HG03064 (cell line): Measurements from ENCODE around the gene SFT2D2.
"Not testable (repeated sequence)": the region's sequence is repeated elsewhere in the genome, so short reads cannot be mapped to it uniquely, and the experiment has no call there.

Source experiments
- ATAC-seq: cut with Tn5 transposase; IDR thresholded peaks from one replicate; pipeline ENCODE4 v1.9.1; 2021; ENCODE audit warnings: low read depth; ENCODE audit not compliant: unreplicated experiment

SFT2D2 gene

DNA sequence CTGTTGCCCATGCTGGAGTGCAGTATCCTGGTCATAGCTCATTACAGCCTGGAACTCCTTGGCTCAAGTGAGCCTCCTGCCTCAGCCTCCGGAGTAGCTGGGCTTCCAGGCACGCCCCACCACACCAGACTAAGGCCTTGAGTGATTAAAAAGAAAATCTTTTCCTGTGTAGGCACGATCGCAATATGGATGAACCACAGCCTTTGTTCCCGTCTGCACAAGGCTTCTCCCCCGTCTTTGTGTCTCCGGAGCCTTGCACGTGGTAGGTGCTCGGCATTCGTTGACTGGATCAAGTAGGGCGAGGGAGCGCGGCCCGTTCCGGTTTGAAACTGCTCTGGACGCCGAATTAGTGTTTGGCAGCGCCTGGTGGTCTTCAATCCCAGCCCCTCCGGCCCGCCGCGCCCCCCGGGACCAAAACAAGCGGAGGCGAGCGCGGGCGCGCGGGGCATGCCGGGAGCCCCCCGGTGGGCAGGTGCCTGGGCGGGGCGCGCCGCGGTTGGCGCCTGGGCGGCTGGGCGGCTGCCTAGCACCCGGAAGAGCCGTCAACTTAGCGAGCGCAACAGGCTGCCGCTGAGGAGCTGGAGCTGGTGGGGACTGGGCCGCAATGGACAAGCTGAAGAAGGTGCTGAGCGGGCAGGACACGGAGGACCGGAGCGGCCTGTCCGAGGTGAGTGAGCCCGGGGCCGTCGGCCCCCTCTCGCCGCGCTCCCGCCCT is at the start of gene SFT2D2:
Gene SFT2D2 (plus strand): TSS at position 529 of the 715 bp plus-strand sequence. CDS start 76 bp downstream, at position 605.
- peak; percentile 79 for ATAC-seq

DNA sequence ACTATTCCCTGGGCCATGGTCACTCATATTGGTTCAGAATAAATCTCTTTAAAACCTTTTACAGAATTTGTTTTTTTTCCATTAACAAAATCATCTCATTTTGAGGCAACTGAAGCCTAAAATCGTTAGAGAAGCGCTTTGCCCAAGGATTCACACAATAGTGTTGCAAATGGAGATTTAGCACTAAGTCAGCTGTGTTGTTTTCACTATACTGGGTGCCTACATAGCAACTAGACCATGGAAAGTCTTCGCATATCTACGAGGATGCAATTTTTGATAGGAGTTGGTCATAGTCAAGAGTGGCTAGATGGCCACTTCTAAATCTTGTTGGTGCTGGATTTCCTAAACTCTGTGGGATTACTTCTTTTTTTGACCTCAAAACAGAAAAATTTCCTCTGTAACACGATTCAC is 47.6 kb upstream of the SFT2D2 start:
- ATAC-seq, result no peak

DNA sequence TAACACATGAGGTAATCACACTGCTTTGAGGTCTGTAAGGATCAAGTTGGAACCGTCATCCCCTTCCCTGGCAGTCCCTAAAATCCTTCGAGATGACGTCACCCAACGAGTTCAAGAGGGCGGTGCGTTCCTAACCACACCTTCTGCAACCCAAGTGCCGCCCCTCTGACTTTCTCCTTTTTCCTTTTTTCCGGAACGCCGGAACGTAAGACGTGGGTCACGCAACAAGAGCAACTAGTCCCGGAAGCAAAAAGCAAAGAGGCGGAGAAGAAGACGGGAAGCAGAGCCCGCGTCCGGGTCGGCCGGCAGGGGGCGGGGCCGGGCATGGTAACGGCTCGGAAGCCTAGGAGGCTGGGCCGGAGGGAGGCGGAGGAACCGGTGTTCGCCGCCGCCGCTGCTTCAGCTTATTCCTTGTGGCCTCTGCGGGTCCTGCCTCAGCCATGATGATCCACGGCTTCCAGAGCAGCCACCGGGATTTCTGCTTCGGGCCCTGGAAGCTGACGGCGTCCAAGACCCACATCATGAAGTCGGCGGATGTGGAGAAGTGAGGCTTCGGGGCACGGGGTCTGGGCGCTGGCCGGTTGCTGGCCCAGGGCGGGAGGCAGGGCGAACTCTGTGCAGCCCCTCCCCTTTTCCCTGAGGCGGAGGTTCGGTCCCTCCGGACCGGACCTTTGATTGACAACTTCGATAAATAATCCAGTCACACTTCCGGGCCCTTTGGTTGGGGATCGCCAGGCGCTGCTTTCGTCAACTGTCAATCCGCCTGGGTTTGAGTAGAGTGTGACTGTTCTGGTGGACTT is 47.0 kb upstream of the SFT2D2 start, which contains the start of gene TIPRL:
Gene TIPRL (plus strand): TSS at position 325 of the 800 bp plus-strand sequence. CDS start 116 bp downstream, at position 441.
- peak; percentile 87 for ATAC-seq

DNA sequence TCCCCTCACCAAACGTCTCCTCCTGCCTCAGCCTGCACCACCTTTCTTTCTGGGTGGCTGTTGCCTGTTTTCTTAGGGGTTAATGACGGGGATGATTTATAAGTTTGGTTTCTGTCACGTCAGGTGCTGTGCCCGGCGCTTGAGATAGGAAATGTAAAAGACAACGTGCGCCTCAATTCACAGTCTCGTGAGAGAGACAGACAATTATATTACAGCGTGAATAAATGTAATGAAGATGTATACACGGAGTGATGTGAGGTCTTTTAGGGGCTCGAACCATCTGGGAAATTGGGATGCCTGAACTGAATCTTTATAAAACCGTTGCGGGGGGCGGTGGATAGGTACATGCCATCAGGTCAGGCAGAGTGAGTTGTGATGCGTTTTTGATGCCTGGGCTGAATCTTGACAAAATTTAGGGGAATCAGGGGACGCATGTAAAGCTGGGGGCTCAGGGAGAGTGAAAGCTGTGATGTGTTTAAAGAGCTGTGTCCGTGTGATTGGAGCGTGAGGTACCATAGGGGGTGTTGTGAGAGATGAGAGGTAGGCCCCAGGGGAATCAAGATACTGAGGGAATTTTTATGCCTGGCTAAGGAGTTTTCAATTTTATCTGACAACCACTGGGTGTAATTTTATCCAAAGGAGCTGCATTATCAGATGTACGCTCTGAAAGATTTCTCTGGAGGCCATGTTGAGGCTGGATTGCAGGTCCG is 46.2 kb upstream of the SFT2D2 start:
- ATAC-seq, result no peak

DNA sequence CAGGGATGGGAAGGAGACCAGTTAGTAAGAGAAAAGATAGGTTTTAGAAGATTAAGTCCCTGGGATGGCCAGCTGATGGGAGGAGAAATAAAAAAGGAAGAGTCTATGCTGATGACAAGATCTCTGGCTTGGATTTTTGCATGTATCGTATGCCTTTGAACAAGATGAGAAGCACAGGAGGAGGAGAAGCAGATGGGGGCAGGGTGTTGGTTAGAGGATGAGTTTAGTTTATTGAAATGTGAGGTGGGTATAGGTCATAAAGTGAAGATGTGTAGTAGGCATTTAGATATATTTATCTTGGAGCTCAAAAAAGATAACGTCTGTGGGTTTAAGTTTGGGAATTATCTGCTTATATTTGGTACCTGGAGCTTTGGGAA is 45.7 kb upstream of the SFT2D2 start:
- no peak for ATAC-seq

DNA sequence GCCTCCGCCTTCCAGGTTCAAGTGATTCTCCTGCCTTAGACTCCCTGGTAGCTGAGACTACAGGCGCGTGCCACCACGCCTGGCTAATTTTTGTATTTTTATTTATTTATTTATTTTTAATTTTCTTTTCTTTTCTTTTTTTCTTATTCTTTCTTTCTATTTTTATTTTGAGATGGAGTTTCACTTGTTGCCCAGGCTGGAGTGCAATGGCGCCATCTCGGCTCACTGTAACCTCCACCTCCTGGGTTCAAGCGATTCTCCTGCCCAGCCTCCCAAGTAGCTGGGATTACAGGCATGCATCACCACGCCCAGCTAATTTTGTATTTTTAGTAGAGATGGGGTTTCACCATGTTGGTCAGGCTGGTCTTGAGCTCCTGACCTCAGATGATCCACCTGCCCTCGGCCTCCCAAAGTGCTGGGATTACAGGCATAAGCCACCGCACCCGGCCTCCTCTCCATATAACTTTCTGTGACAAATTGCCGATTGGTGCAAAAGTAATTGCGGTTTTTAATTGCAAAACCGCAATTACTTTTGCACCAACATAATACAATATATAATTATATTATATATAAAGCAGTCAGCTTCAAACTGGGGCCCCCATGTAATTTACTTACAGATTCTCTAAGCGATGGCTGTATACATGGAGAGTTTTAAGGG is 44.6 kb upstream of the SFT2D2 start:
- ATAC-seq, result not testable (repeated sequence)

DNA sequence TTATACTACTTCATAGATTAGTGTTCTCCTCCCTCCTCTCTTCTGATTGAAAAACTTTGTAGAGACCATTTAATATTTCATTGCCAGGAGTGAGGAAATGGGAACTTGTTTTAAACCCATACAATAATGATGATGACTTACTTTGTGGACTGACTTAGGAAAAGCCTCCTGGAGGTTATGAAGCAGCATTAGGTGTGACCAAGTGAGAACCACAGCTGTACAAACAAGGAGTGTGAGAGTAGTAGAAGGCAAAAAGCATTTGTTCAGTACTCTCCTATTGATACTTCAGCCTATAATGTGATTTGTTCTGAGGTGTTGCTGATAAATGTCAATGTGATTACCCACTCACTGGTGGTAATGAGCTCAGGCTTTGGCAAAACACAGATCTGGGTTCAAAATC is 38.6 kb upstream of the SFT2D2 start:
- ATAC-seq, result no peak

DNA sequence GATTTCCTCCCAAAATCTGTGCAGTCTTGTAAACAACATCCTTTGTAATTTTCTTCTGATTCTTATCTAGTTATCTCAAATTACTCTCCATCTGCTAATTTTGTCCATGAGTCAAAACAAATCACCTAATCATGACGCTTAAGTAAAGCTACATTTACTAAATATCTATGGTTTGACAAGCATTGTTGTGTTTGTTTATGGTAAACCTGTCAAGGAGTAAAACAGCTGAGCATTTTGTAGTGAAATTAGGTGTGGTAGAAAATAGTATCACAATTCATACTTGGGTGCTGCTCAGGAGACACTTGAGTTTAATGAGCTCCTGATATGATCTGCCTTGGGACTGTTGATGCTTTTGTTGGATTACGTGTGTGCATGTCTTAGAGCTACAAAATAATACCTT is 35.4 kb upstream of the SFT2D2 start:
- no peak for ATAC-seq

DNA sequence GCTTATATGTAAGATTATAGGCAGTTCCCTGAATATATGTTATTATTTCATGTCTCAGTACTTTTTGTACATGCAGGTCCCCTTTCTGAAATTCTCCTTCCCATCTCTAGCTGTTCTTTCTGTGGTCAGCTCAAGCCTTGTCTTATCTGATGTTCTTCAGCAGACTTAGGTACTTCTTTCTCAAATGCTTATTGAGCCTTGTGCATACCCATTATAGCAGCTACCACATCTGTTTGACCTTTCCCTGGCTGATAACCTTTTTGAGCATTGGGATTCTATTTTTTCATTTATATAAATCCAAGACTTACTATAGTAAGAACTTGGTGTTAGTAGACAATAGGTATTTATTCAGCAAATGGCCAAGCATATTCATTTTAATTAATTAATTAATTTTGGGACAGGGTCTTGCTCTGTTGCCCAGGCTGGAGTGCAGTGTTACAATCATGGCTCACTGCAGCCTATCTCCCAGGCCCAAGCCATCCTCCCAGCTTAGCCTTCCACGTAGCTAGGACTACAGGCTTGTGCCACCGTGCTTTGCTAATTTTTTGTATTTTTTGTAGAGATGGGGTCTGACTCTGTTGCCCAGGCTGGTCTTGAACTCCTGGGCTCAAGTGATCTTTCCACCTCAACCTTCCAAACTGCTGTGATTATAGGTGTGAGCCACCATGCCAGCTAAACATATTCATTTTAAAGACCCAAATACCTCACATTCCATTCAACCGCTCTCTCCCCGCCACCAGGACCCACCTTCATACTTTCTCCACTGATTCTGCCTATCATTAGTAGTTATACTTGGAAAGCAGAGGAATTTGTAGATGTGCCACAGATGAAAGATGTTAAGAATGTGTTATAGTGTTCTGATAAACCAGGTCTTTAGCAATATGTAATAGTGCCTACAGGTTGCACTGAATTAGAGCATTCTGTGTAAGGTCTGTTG is 30.3 kb upstream of the SFT2D2 start:
- ATAC-seq, result no peak

DNA sequence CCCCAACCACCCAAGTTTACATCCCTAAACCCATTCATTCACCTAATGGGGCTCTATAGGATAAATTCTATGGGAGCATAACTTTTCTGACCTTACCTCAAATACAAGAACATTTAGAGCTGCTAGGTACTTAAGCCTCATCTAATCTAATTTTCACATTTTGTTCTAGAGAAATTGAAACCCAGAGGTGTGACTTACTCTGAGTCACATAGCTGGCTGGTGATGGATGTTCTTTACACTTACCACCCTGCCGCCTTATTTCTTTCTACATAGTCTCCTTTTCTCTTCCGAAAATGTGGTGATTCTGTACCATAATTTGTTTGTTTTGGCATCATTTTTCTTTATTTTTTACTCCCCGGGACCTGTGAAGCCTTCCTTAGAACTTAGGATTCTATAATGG is 26.7 kb upstream of the SFT2D2 start:
- ATAC-seq, result no peak

DNA sequence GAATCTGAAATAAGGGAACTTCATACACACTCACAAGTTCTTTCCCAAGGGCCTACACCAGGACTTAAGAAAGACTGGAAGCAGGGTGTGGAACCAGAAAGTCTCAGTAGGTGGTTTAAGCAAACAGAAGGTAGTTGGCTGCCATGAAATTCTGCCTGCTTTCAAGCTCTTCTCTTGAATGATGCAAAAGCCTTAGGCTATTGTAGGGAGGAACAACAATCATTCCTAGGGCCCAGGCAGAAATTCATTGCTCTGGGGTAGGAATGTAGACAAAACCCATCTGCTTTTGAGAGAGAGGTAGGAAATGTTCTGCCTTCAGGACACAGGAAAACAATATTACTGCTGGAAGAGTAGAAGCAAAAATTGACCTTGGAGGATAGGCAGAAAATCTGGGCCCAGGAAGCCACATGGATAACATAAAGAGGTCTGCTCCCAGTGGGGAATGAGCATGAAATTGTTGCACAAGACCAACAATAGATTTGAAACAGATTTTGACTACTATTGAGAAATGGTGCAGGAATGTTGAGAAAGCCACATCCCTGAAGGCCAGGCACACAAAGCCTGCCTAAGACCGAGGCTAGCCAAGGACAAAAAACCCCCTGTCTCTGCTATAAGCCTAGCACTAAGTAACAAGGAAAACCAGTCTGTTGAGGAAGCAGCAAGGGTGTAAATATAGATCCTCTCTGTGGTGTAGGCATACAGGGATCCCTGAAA is 22.7 kb upstream of the SFT2D2 start:
- no peak for ATAC-seq

DNA sequence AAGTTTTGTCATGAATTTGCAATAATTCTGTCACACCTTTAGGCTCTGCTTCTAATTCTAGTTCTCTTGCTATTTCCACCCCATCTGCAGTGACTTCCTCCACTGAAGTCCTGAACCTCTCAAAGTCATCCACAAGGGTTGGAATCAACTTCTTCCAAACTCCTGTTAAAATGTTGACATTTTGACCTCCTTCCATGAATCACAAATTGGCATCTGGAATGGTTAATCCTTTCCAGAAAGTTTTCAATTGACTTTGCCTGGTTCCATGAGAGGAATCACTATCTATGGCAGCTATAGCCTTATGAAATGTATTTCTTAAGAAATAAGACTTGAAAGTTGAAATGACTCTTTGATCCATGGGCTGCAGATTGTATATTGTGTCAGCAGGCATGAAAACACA is 19.7 kb upstream of the SFT2D2 start:
- no peak for ATAC-seq

DNA sequence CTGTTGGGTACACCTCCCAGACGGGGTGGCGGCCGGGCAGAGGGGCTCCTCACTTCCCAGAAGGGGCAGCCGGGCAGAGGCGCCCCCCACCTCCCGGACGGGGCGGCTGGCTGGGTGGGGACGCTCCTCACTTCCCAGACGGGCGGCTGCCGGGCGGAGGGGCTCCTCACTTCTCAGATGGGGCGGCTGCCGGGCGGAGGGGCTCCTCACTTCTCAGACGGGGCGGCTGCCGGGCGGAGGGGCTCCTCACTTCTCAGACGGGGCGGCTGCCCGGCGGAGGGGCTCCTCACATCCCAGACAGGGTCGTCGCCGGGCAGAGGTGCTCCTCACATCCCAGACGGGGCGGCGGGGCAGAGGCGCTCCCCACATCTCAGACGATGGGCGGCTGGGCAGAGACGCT is 18.1 kb upstream of the SFT2D2 start:
- not testable (repeated sequence) for ATAC-seq

DNA sequence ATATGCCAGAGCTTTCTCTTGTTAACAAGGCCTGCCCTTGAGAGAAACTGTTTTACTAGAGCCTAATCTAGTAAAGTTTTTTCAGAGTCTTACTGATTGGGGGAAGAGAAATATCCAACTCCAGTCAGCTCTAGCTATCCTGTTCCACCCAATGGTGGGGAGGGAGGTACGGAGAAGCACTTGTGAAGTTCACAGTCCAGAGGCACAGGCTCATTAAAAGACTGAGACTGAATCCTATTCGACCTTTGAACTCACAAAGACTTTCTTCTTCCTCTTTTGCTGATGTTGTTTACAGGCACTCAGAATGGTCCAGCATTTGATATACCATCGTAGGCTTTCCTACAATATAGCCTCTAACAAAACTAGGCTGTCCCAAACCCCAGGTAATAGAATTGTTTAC is 15.5 kb upstream of the SFT2D2 start:
- no peak for ATAC-seq

DNA sequence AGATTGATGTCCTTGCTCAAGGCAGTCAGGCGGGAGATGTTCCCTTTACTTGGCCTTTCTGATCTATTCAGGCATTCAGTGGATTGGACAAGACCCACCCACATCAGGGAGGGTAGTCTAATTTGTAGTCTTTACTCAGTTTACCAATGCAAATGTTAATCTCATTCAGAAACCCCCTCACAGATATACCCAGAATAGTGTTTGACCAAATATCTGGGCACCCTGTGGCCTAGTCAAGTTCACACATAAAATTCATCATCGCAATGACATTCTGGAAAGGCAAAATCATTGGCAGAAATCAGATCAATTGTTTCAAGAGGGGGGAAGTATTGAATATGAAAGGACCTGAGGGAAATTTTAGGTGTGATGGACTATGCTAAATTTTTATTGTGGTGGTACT is 12.5 kb upstream of the SFT2D2 start:
- ATAC-seq, result no peak

DNA sequence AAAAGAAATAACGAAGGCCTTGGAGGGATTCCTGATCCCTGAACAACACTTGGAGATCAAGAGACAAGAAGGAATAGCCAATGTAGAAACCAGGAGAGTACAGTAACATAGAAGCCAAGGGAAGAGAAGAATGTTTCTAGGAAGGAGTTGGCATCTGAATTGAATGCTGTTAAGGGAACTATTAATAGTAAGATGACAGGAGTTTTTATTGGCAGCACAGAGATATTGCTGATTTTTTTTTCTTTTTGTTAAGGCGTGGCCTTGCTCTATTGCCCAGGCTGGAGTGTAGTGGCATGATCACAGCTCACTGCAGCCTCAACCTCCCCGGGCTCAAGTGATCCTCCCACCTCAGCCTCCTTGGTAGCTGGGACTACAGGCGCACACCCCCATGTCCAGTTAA is 9.6 kb upstream of the SFT2D2 start:
- no peak for ATAC-seq

DNA sequence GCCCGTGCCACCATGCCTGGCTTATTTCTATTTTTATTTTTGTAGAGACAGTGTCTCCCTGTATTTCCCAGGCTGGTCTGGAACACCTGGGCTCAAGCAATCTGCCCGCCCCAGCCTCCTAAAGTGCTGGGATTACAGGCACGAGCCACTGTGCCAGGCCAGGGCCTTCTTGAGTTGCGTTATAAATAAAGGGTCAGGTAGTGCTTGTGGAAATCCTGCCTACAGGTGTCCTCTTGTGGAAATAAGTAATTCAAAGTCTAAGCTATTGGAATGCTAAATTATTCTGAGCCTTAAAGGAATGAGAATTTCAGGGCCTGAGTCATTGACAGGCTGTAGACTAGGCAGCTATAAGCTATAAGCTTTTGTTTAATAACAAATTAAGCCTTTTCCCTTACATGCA is 8.1 kb upstream of the SFT2D2 start:
- no peak for ATAC-seq

DNA sequence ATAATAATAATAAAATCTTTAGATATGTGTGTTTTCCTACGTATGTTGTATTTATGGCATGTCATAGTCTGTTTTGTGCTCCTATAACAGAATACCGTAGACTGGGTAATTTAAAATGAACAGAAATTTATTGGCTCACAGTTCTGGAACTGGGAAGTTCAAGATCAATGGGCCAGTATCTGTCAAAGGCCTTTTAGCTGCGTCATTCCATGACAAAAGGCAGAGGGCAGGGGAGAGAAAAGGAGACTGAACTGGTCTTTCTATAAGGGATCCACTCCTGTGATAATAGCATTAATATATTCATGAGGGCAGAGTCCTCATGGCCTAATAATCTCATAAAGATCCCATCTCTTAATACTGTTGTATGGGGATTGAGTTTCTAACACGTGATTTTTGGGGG is 7.1 kb upstream of the SFT2D2 start:
- no peak for ATAC-seq

DNA sequence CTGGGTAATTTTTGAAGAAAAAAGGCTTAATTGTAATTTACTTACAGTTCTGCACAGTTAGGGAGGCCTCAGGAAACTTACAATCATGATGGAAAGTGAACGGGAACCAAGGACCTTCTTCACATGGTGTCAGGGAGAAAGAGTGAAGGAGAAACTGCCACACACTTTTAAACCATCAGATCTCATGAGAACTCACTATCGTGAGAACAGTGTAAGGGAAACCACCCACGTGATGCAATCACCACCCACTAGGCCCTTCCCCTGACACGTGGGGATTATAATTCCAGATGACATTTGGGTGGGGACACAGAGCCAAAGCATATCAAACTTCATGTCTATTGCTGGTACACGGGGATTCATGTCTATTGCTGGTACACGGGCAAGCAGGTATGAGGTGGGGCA is 5.3 kb upstream of the SFT2D2 start:
- no peak for ATAC-seq
